GM20000 (cell line): ENCODE data around the gene GSS.

Experiments
- DNase-seq: peaks from one replicate; pipeline ENCODE4 v3.0.0; 2012; ENCODE audit warnings: low spot score
- CTCF ChIP-seq: IDR thresholded peaks from 2 replicates; pipeline ENCODE4 v1.5.1; 2012; ENCODE audit warnings: mild to moderate bottlenecking, control low read depth; ENCODE audit errors: extremely low read depth, missing control alignments

GSS gene

GRCh38 chr20:35000922-35001595 lies 45.5 kb upstream of the GSS start:
- no peak for DNase-seq
- no peak for TF ChIP-seq CTCF

GRCh38 chr20:35000311-35000921 lies 44.8 kb upstream of the GSS start:
- no peak for TF ChIP-seq CTCF
- no peak for DNase-seq

GRCh38 chr20:34999782-35000181 lies 44.2 kb upstream of the GSS start:
- TF ChIP-seq CTCF, result no peak
- no peak for DNase-seq

GRCh38 chr20:34999021-34999451 lies 43.4 kb upstream of the GSS start:
- no peak for DNase-seq
- no peak for TF ChIP-seq CTCF

- DNase-seq, result no peak
- TF ChIP-seq CTCF, result no peak
Measured at GRCh38 chr20:34998331-34998950, 42.8 kb upstream of the GSS start.

- TF ChIP-seq CTCF, result no peak
- DNase-seq, result no peak
Measured at GRCh38 chr20:34997774-34998173, 42.2 kb upstream of the GSS start.

GRCh38 chr20:34997131-34997561 lies 41.5 kb upstream of the GSS start:
- no peak for DNase-seq
- no peak for TF ChIP-seq CTCF
